NCI-H446 treated with DMSO at 0.1 percent for 48 hours (cell line): ENCODE results near the gene CASTOR2.
A peak's percentile ranks its signal among the peaks of the same experiment; 100 is the strongest.
"Not testable (repeated sequence)": the region's sequence is repeated elsewhere in the genome, so short reads cannot be mapped to it uniquely, and the experiment has no call there.

Source experiments
- DNase-seq: peaks from one replicate; lab custom pipeline; 2025; lab: John Stamatoyannopoulos, UW

Gene CASTOR2

GRCh38 chr7:75054744-75055143 is 90.2 kb downstream of the CASTOR2 start:
- no peak for DNase-seq

- DNase-seq, result no peak
Observed at GRCh38 chr7:75055155-75055554, 90.7 kb downstream of the CASTOR2 start.

- DNase-seq, result peak; percentile 49
Observed at GRCh38 chr7:75055830-75056772, 91.6 kb downstream of the CASTOR2 start.

- DNase-seq, result no peak
Observed at GRCh38 chr7:75058406-75058805, 93.9 kb downstream of the CASTOR2 start.

- no peak for DNase-seq
Observed at GRCh38 chr7:75064291-75064690, 99.8 kb downstream of the CASTOR2 start.

- no peak for DNase-seq
Observed at GRCh38 chr7:75064801-75065200, 100.3 kb downstream of the CASTOR2 start.

GRCh38 chr7:75066521-75066920 is 102.0 kb downstream of the CASTOR2 start:
- no peak for DNase-seq

- DNase-seq, result no peak
Observed at GRCh38 chr7:75072981-75073283, 108.4 kb downstream of the CASTOR2 start.

- not testable (repeated sequence) for DNase-seq
Observed at GRCh38 chr7:75074262-75074641, 109.7 kb downstream of the CASTOR2 start.
